Measurements from ENCODE around the gene HLX. TPM values are rescaled to one million over a fixed set of nuclear protein-coding genes. Genes with fewer than 3 reads are reported as not detected.

Gene HLX
- total and polyA plus RNA-seq, 2 donors (not counting 1 experiment from before 2014, with no cell fraction given) = 8.2 to 22.3 TPM

DNA sequence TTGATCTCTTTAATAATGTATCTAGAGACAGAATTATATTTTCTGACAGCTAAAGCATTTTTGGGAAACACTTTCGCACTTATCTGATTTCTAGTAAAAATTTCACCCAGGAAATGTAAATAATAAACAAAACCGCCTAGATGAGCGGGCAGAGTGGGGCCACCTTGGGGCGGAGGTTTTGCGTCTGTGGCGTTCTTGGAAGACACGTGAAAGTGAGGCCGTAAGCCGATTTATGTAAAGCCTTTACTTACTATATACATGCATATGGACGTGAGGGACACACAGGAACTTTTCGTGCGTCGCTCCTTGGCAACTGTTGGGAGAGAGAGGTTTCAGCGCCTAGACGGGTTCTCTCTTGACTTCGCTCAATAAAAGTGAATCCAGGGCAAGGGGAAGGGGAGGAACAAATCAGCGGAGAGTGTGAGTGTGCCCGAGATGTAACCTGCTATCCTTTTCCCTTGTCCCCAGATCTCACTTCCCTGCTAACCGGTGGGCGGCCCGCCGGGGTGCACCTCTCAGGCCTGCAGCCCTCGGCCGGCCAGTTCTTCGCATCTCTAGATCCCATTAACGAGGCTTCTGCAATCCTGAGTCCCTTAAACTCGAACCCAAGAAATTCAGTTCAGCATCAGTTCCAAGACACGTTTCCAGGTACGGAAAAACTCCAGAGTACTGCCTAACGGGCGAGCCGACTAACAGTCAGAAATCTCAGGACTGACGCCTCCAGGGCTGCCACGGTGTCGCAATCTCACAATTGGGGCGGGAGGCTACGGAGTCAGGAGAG is 1.7 kb downstream of the HLX start:
- peak; percentile 42 to 92 for DNase-seq (ENCODE audit: low read depth in 2 of 2)
- H2AFZ ChIP-seq (ENCODE audit: low read length) = peak overlapping the region; percentile 72

DNA sequence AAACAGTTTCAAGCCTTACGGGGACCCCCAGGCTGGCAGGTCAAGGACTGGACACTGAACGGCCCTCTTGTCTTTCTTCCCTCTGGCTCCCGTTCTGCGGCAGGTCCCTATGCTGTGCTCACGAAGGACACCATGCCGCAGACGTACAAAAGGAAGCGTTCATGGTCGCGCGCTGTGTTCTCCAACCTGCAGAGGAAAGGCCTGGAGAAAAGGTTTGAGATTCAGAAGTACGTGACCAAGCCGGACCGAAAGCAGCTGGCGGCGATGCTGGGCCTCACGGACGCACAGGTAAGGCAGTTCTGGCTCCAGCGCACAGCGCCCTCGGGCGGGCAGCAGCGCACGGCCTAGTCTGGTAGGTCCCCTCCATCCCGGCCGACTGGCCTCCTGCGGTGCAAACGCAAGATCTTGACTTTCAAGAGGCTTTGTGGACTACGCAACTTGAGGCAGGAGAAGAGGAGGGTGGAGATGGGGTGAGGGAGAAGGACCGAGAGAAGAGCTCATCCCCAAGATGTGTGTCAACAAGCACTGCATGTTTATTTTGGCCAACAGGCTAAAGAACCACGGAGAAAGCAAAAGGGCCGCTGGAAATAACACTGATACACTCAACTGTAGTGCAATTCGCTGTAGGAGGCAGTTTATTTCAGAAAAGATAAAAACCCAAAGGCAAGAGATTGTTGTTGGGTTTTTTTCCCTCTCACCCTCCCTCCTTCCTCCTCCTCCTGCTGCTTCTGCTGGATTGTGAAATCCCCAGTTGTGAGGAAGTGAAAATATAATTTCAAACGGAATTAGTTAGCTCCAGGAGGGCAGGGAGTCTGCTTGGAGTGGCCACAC is 3.0 kb downstream of the HLX start:
- Histone ChIP-seq H3K4me3 (replicated peaks in 1 of 4; ENCODE audit: control extremely low read depth in 1 of 4, insufficient read depth in 1 of 4, low read depth in 3 of 4, low read length in 4 of 4) (peak overlapping the region; percentile 71 to 95 (median 86)), H3K4me1 (ENCODE audit: control insufficient read depth, extremely low read depth, insufficient read depth, low read length) (peaks cover 13% of the 10 kb centered on the region), H3K27me3 (ENCODE audit: control insufficient read depth, insufficient read depth, low read length) (no peaks in the 10 kb centered on the region), H3K9me3 (ENCODE audit: control insufficient read depth, insufficient read depth, low read depth, low read length) (no peaks in the 10 kb centered on the region), H3K36me3 (ENCODE audit: control insufficient read depth, insufficient read depth, low read length) (peaks cover 15% of the 10 kb centered on the region), H4K20me1 (ENCODE audit: control insufficient read depth, extremely low read depth, insufficient read depth, low read length) (no peaks in the 10 kb centered on the region), H3K9ac (ENCODE audit: insufficient read depth, low read length) (peak overlapping the region; percentile 84), H2AFZ (ENCODE audit: low read length) (peak overlapping the region; percentile 38), H3K27ac (ENCODE audit: insufficient read depth, low read length) (peak overlapping the region; percentile 84), H3K4me2 (ENCODE audit: extremely low read depth, insufficient read depth, low read length) (peak overlapping the region; percentile 91), H3K79me2 (ENCODE audit: control insufficient read depth, insufficient read depth, low read length) (peaks cover 27% of the 10 kb centered on the region)
- no peak for TF ChIP-seq EZH2 (IDR thresholded peaks at IDR 0.05; ENCODE audit: low read length, missing control alignments)
- TF ChIP-seq, protein P1, sequence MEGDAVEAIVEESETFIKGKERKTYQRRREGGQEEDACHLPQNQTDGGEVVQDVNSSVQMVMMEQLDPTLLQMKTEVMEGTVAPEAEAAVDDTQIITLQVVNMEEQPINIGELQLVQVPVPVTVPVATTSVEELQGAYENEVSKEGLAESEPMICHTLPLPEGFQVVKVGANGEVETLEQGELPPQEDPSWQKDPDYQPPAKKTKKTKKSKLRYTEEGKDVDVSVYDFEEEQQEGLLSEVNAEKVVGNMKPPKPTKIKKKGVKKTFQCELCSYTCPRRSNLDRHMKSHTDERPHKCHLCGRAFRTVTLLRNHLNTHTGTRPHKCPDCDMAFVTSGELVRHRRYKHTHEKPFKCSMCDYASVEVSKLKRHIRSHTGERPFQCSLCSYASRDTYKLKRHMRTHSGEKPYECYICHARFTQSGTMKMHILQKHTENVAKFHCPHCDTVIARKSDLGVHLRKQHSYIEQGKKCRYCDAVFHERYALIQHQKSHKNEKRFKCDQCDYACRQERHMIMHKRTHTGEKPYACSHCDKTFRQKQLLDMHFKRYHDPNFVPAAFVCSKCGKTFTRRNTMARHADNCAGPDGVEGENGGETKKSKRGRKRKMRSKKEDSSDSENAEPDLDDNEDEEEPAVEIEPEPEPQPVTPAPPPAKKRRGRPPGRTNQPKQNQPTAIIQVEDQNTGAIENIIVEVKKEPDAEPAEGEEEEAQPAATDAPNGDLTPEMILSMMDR (conservative IDR thresholded peaks at IDR 0.05 in 1 of 2, IDR thresholded peaks at IDR 0.05 in 1 of 2; ENCODE audit: low read depth in 1 of 2, low read length in 2 of 2) = peak in 1 of 2 donors; percentile 48
- peak in 1 of 2 donors; percentile 82 for DNase-seq (ENCODE audit: low read depth in 2 of 2)

More for the DNA sequence above, 1.7 kb downstream of the HLX start:
- Histone ChIP-seq H3K4me2 (ENCODE audit: extremely low read depth, insufficient read depth, low read length) (peak overlapping the region; percentile 91), H3K36me3 (ENCODE audit: control insufficient read depth, insufficient read depth, low read length) (peaks cover 15% of the 10 kb centered on the region), H3K4me3 (replicated peaks in 1 of 4; ENCODE audit: control extremely low read depth in 1 of 4, insufficient read depth in 1 of 4, low read depth in 3 of 4, low read length in 4 of 4) (peak overlapping the region; percentile 71 to 95 (median 86)), H3K27me3 (ENCODE audit: control insufficient read depth, insufficient read depth, low read length) (no peaks in the 10 kb centered on the region), H3K27ac (ENCODE audit: insufficient read depth, low read length) (peak overlapping the region; percentile 84), H3K9ac (ENCODE audit: insufficient read depth, low read length) (peak overlapping the region; percentile 84), H3K4me1 (ENCODE audit: control insufficient read depth, extremely low read depth, insufficient read depth, low read length) (peaks cover 13% of the 10 kb centered on the region), H4K20me1 (ENCODE audit: control insufficient read depth, extremely low read depth, insufficient read depth, low read length) (no peaks in the 10 kb centered on the region), H3K9me3 (ENCODE audit: control insufficient read depth, insufficient read depth, low read depth, low read length) (no peaks in the 10 kb centered on the region), H3K79me2 (ENCODE audit: control insufficient read depth, insufficient read depth, low read length) (peaks cover 27% of the 10 kb centered on the region)
- no peak for TF ChIP-seq EZH2 (IDR thresholded peaks at IDR 0.05; ENCODE audit: low read length, missing control alignments)
- TF ChIP-seq, protein P1 (conservative IDR thresholded peaks at IDR 0.05 in 1 of 2, IDR thresholded peaks at IDR 0.05 in 1 of 2; ENCODE audit: low read depth in 1 of 2, low read length in 2 of 2) = peak; percentile 5 to 7
